ENCODE results near the gene TBC1D2B. TPM values are rescaled to one million over a fixed set of nuclear protein-coding genes. Genes with fewer than 3 reads are reported as not detected.

The TBC1D2B gene
- total and polyA plus RNA-seq, 4 donors = 8.4 to 119 (median 22.0) TPM

DNA sequence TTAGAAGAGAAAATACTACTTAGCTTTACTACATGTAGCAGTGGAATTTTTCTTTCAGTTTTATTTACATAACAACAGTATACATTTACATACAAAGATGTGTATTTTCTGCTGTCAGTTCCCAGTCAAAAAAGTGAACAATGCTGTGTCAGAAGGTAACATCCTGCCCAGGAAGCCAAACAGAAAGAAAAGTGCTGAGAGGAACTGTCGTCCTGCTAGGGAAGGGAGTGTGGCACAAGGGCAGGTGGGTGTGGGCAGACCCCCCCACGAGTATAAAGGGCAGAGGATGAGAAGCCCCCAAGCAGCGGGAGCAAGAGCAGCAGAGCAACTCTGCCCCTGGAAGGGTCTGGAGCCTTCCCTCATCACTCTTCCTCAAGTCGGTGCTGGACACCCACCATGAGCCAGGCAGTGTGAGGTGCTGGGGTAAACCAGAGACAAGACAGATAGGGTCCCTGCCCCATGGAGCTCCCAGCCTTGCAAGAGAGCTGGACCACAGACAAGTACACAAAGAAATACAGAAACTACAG lies 39.7 kb downstream of the TBC1D2B start:
- Histone ChIP-seq H3K36me3 (ENCODE audit: control insufficient read depth in 4 of 4, insufficient read depth in 3 of 4, low read depth in 1 of 4, low read length in 3 of 4) (peaks cover 0 to 17% (median 4%) of the 10 kb centered on the region in 4 donors), H3K27me3 (ENCODE audit: control insufficient read depth in 4 of 4, insufficient read depth in 4 of 4, low read length in 3 of 4) (no peaks in the 10 kb centered on the region), H3K9ac (ENCODE audit: low read depth in 1 of 2, low read length in 2 of 2) (no peak overlapping the region), H3K4me1 (ENCODE audit: control insufficient read depth in 4 of 4, insufficient read depth in 4 of 4, low read length in 3 of 4) (peaks cover 10 to 49% (median 36%) of the 10 kb centered on the region in 4 donors), H3K27ac (ENCODE audit: low read depth in 1 of 2, low read length in 2 of 2) (peak overlapping the region; percentile 24 to 29), H3K4me3 (ENCODE audit: low read depth in 1 of 3, low read length in 3 of 3) (no peak overlapping the region), H3K9me3 (ENCODE audit: control insufficient read depth in 4 of 4, low read length in 3 of 4) (no peaks in the 10 kb centered on the region)
- TF ChIP-seq SP1 (IDR thresholded peaks at IDR 0.05) (no peak), HNF4A (conservative IDR thresholded peaks at IDR 0.05) (no peak), RXRA (IDR thresholded peaks at IDR 0.05) (no peak), HNF4G (IDR thresholded peaks at IDR 0.05) (no peak), NR2F2 (IDR thresholded peaks at IDR 0.05) (no peak), RAD21 (IDR thresholded peaks at IDR 0.05) (no peak), YY1 (IDR thresholded peaks at IDR 0.05) (no peak), GABPA (IDR thresholded peaks at IDR 0.05 in 1 of 2, conservative IDR thresholded peaks at IDR 0.05 in 1 of 2) (no peak)
- TF ChIP-seq, protein P1, sequence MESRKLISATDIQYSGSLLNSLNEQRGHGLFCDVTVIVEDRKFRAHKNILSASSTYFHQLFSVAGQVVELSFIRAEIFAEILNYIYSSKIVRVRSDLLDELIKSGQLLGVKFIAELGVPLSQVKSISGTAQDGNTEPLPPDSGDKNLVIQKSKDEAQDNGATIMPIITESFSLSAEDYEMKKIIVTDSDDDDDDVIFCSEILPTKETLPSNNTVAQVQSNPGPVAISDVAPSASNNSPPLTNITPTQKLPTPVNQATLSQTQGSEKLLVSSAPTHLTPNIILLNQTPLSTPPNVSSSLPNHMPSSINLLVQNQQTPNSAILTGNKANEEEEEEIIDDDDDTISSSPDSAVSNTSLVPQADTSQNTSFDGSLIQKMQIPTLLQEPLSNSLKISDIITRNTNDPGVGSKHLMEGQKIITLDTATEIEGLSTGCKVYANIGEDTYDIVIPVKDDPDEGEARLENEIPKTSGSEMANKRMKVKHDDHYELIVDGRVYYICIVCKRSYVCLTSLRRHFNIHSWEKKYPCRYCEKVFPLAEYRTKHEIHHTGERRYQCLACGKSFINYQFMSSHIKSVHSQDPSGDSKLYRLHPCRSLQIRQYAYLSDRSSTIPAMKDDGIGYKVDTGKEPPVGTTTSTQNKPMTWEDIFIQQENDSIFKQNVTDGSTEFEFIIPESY (IDR thresholded peaks at IDR 0.05) = no peak
- TF ChIP-seq, protein P2, sequence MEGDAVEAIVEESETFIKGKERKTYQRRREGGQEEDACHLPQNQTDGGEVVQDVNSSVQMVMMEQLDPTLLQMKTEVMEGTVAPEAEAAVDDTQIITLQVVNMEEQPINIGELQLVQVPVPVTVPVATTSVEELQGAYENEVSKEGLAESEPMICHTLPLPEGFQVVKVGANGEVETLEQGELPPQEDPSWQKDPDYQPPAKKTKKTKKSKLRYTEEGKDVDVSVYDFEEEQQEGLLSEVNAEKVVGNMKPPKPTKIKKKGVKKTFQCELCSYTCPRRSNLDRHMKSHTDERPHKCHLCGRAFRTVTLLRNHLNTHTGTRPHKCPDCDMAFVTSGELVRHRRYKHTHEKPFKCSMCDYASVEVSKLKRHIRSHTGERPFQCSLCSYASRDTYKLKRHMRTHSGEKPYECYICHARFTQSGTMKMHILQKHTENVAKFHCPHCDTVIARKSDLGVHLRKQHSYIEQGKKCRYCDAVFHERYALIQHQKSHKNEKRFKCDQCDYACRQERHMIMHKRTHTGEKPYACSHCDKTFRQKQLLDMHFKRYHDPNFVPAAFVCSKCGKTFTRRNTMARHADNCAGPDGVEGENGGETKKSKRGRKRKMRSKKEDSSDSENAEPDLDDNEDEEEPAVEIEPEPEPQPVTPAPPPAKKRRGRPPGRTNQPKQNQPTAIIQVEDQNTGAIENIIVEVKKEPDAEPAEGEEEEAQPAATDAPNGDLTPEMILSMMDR (IDR thresholded peaks at IDR 0.05; ENCODE audit: low read depth, low read length, missing input control) = no peak
- no peak for DNase-seq (ENCODE audit: low spot score)
- WGBS = 64% methylated on average over 4 of the region's 4 CpGs

- whole genome bisulfite sequencing = 70% methylated on average over 7 of the region's 7 CpGs
- Histone ChIP-seq H3K9me3 (ENCODE audit: control insufficient read depth in 4 of 4, low read length in 3 of 4) (no peaks in the 10 kb centered on the region), H3K27me3 (ENCODE audit: control insufficient read depth in 4 of 4, insufficient read depth in 4 of 4, low read length in 3 of 4) (no peaks in the 10 kb centered on the region), H3K4me1 (ENCODE audit: control insufficient read depth in 4 of 4, insufficient read depth in 4 of 4, low read length in 3 of 4) (peaks cover 10 to 49% (median 36%) of the 10 kb centered on the region in 4 donors), H3K9ac (ENCODE audit: low read depth in 1 of 2, low read length in 2 of 2) (no peak overlapping the region), H3K4me3 (ENCODE audit: low read depth in 1 of 3, low read length in 3 of 3) (no peak overlapping the region), H3K36me3 (ENCODE audit: control insufficient read depth in 4 of 4, insufficient read depth in 3 of 4, low read depth in 1 of 4, low read length in 3 of 4) (peaks cover 0 to 13% (median 3%) of the 10 kb centered on the region in 4 donors), H3K27ac (ENCODE audit: low read depth in 1 of 2, low read length in 2 of 2) (no peak overlapping the region)
- DNase-seq (ENCODE audit: low spot score) = no peak
- TF ChIP-seq, protein P1 (IDR thresholded peaks at IDR 0.05) = no peak
- TF ChIP-seq, protein P3, sequence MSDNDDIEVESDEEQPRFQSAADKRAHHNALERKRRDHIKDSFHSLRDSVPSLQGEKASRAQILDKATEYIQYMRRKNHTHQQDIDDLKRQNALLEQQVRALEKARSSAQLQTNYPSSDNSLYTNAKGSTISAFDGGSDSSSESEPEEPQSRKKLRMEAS (IDR thresholded peaks at IDR 0.05) = no peak
- TF ChIP-seq RXRA (IDR thresholded peaks at IDR 0.05) (no peak), SP1 (IDR thresholded peaks at IDR 0.05) (no peak), RAD21 (IDR thresholded peaks at IDR 0.05) (no peak), YY1 (IDR thresholded peaks at IDR 0.05) (no peak), REST (IDR thresholded peaks at IDR 0.05) (no peak), EGR1 (IDR thresholded peaks at IDR 0.05; ENCODE audit: low read depth in 2 of 2) (no peak), JUND (IDR thresholded peaks at IDR 0.05) (no peak), FOXA1 (IDR thresholded peaks at IDR 0.05) (no peak), FOXA2 (IDR thresholded peaks at IDR 0.05) (no peak), HNF4A (conservative IDR thresholded peaks at IDR 0.05) (no peak)
- TF ChIP-seq, protein P2 (IDR thresholded peaks at IDR 0.05; ENCODE audit: low read depth, low read length, missing input control) = no peak
Observed at GRCh38 chr15:78037328-78037727, 40.2 kb downstream of the TBC1D2B start.

Data from liver (tissue), 9 donors.